WTC11 (cell line): ENCODE results near the gene CREBBP.

Experiments
- ATF3 ChIP-seq: sonication (generic); formaldehyde crosslinking; conservative IDR thresholded peaks from 2 replicates; pipeline ENCODE4 v1.8.1; 2022; ENCODE audit warnings: mild to moderate bottlenecking, missing genetic modification reagents
- MAX ChIP-seq: sonication (generic); formaldehyde crosslinking; IDR thresholded peaks from 2 replicates; pipeline ENCODE4 v1.8.0; 2022; ENCODE audit warnings: mild to moderate bottlenecking, missing genetic modification reagents
- RELA ChIP-seq: sonication (generic); formaldehyde crosslinking; IDR thresholded peaks from 2 replicates; pipeline ENCODE4 v1.8.1; 2022; ENCODE audit warnings: missing genetic modification reagents, mild to moderate bottlenecking, borderline replicate concordance
- ZNF423 ChIP-seq: fragments of 250-450 bp; sonication (Bioruptor Pico); IDR thresholded peaks from 2 replicates; pipeline ENCODE4 v2.1.2; 2022; ENCODE audit warnings: mild to moderate bottlenecking, moderate library complexity
- TF ChIP-seq, protein P1 (sequence below): fragments of 200-600 bp; IDR thresholded peaks from 2 replicates; pipeline ENCODE4 v1.8.0; 2022; ENCODE audit warnings: antibody characterized with exemption
- TF ChIP-seq, protein P2 (sequence below): sonication (generic); formaldehyde crosslinking; IDR thresholded peaks from 2 replicates; pipeline ENCODE4 v1.8.1; 2023; ENCODE audit warnings: mild to moderate bottlenecking, moderate library complexity, missing genetic modification reagents

- TF ChIP-seq MAX (CRISPR knock-in tag) (no peak), RELA (no peak), ATF3 (CRISPR knock-in tag) (no peak), ZNF423 (CRISPR knock-in tag) (no peak)
- TF ChIP-seq, protein P1, sequence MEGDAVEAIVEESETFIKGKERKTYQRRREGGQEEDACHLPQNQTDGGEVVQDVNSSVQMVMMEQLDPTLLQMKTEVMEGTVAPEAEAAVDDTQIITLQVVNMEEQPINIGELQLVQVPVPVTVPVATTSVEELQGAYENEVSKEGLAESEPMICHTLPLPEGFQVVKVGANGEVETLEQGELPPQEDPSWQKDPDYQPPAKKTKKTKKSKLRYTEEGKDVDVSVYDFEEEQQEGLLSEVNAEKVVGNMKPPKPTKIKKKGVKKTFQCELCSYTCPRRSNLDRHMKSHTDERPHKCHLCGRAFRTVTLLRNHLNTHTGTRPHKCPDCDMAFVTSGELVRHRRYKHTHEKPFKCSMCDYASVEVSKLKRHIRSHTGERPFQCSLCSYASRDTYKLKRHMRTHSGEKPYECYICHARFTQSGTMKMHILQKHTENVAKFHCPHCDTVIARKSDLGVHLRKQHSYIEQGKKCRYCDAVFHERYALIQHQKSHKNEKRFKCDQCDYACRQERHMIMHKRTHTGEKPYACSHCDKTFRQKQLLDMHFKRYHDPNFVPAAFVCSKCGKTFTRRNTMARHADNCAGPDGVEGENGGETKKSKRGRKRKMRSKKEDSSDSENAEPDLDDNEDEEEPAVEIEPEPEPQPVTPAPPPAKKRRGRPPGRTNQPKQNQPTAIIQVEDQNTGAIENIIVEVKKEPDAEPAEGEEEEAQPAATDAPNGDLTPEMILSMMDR = no peak
- TF ChIP-seq, protein P2, sequence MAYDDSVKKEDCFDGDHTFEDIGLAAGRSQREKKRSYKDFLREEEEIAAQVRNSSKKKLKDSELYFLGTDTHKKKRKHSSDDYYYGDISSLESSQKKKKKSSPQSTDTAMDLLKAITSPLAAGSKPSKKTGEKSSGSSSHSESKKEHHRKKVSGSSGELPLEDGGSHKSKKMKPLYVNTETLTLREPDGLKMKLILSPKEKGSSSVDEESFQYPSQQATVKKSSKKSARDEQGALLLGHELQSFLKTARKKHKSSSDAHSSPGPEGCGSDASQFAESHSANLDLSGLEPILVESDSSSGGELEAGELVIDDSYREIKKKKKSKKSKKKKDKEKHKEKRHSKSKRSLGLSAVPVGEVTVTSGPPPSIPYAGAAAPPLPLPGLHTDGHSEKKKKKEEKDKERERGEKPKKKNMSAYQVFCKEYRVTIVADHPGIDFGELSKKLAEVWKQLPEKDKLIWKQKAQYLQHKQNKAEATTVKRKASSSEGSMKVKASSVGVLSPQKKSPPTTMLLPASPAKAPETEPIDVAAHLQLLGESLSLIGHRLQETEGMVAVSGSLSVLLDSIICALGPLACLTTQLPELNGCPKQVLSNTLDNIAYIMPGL = no peak
Observed at GRCh38 chr16:3865241-3865640, 15.3 kb downstream of the CREBBP start.
